Hepatocyte (in vitro differentiated cells): ENCODE measurements around the gene MAPK14. TPM values are rescaled to one million over a fixed set of nuclear protein-coding genes. Genes with fewer than 3 reads are reported as not detected.

Source experiments
- DNase-seq: peaks from one replicate; pipeline ENCODE4 v3.0.0-alpha.2; 2016; ENCODE audit warnings: low spot score
- H2AFZ ChIP-seq: fragments of 200-600 bp; sonication (generic); 2 replicates; pipeline ENCODE4 v1.6.0; 2016; ENCODE audit warnings: antibody characterized with exemption, mild to moderate bottlenecking
- H3K27ac ChIP-seq: fragments of 200-600 bp; sonication (generic); 2 replicates; pipeline ENCODE4 v1.5.1; 2016; ENCODE audit warnings: mild to moderate bottlenecking
- H3K27me3 ChIP-seq: fragments of 200-600 bp; sonication (generic); 2 replicates; pipeline ENCODE4 v1.6.1; 2016
- H3K36me3 ChIP-seq: fragments of 200-600 bp; sonication (generic); replicated peaks from 2 replicates; pipeline ENCODE4 v1.5.1; 2016; ENCODE audit warnings: low read depth; ENCODE audit not compliant: insufficient read depth
- H3K4me1 ChIP-seq: fragments of 200-600 bp; sonication (generic); 2 replicates; pipeline ENCODE4 v1.5.1; 2016; ENCODE audit warnings: mild to moderate bottlenecking, moderate library complexity; ENCODE audit not compliant: insufficient read depth
- H3K4me2 ChIP-seq: fragments of 200-600 bp; sonication (generic); 2 replicates; pipeline ENCODE4 v1.6.0; 2016
- H3K4me3 ChIP-seq: fragments of 200-600 bp; sonication (generic); 2 replicates; pipeline ENCODE4 v1.5.1; 2016; ENCODE audit warnings: mild to moderate bottlenecking
- H3K79me2 ChIP-seq: fragments of 200-600 bp; sonication (generic); 2 replicates; pipeline ENCODE4 v1.6.0; 2017; ENCODE audit warnings: mild to moderate bottlenecking
- H3K9me2 ChIP-seq: fragments of 200-600 bp; sonication (generic); replicated peaks from 2 replicates; pipeline ENCODE4 v1.6.0; 2017; ENCODE audit warnings: mild to moderate bottlenecking; ENCODE audit not compliant: insufficient read depth
- H3K9me3 ChIP-seq: fragments of 200-600 bp; sonication (generic); 2 replicates; pipeline ENCODE4 v1.5.1; 2016; ENCODE audit warnings: low read depth, mild to moderate bottlenecking
- H4K20me1 ChIP-seq: fragments of 200-600 bp; sonication (generic); 2 replicates; pipeline ENCODE4 v1.6.0; 2016; ENCODE audit warnings: mild to moderate bottlenecking; ENCODE audit not compliant: insufficient read depth, poor library complexity, severe bottlenecking
- EZH2 ChIP-seq: fragments of 200-600 bp; sonication (generic); IDR thresholded peaks from 2 replicates; pipeline ENCODE4 v1.6.1; 2016; ENCODE audit warnings: antibody characterized with exemption, mild to moderate bottlenecking, borderline replicate concordance
- EZH2phosphoT487 ChIP-seq: fragments of 200-600 bp; sonication (generic); IDR thresholded peaks from one replicate; pipeline ENCODE4 v1.6.1; 2018; ENCODE audit warnings: antibody characterized with exemption, mild to moderate bottlenecking, low read depth, moderate library complexity; ENCODE audit not compliant: unreplicated experiment, severe bottlenecking
- WGBS: methylation state at CpG from one replicate; pipeline ENCODE4 v1.1.6; 2016; ENCODE audit warnings: low lambda C conversion rate; ENCODE audit errors: missing lambda C conversion rate; 5-methylcytosine and 5-hydroxymethylcytosine counted together
- polyA plus RNA-seq: library from polyadenylated mRNA; unstranded; fragments of >200 nt; fragmentation: Nextera tagmentation; extraction: Ambion mirVana; gene quantifications from 2 replicates; pipeline ENCODE4 v1.2.1, GENCODE V29; 2016
- total RNA-seq: library from RNA; depleted of rRNA; stranded (reverse); fragments of >200 nt; gene quantifications from 2 replicates; pipeline ENCODE4 v1.2.3, GENCODE V29; 2014
- TF ChIP-seq, protein P1 (sequence below): fragments of 200-600 bp; sonication (generic); IDR thresholded peaks from 2 replicates; pipeline ENCODE4 v1.5.1; 2016; ENCODE audit warnings: antibody characterized with exemption, mild to moderate bottlenecking; ENCODE audit not compliant: poor library complexity

MAPK14 gene
- total and polyA plus RNA-seq, 2 experiments from 2014 or later: 46.8 to 86.5 TPM

DNA sequence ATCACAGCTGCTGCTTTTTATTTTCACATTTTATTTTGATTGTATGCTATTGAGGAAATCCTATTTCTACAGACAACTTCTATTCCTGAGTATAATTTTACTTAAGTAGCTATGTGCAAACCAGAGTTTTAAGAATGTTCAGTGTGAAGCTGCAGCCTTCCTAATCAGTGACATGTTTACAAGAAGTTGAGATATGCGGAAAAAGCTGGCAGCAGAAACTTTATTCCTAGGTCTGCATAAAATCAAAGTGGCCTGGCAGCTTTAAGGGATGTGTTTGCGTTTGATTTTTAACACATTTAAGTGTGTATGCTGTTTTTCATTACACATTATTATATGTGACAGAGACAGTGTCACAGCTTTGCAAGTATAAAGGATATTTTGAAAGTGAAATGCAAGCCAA, 26.3 kb downstream of the MAPK14 start:
- Histone ChIP-seq H3K4me1 (peaks cover 11% of the 10 kb centered on the region), H3K9me3 (no peaks in the 10 kb centered on the region), H3K4me2 (peak overlapping the region; percentile 31), H4K20me1 (peaks cover 59% of the 10 kb centered on the region), H3K36me3 (no peaks in the 10 kb centered on the region), H3K9me2 (no peaks in the 10 kb centered on the region), H3K27ac (no peak overlapping the region), H3K27me3 (no peaks in the 10 kb centered on the region), H3K79me2 (peaks cover 96% of the 10 kb centered on the region), H3K4me3 (no peak overlapping the region), H2AFZ (no peak overlapping the region)
- no peak for DNase-seq
- TF ChIP-seq EZH2 (no peak), EZH2phosphoT487 (no peak)
- TF ChIP-seq, protein P1, sequence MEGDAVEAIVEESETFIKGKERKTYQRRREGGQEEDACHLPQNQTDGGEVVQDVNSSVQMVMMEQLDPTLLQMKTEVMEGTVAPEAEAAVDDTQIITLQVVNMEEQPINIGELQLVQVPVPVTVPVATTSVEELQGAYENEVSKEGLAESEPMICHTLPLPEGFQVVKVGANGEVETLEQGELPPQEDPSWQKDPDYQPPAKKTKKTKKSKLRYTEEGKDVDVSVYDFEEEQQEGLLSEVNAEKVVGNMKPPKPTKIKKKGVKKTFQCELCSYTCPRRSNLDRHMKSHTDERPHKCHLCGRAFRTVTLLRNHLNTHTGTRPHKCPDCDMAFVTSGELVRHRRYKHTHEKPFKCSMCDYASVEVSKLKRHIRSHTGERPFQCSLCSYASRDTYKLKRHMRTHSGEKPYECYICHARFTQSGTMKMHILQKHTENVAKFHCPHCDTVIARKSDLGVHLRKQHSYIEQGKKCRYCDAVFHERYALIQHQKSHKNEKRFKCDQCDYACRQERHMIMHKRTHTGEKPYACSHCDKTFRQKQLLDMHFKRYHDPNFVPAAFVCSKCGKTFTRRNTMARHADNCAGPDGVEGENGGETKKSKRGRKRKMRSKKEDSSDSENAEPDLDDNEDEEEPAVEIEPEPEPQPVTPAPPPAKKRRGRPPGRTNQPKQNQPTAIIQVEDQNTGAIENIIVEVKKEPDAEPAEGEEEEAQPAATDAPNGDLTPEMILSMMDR: no peak
- WGBS: 42% methylated on average over 2 of the region's 2 CpGs

DNA sequence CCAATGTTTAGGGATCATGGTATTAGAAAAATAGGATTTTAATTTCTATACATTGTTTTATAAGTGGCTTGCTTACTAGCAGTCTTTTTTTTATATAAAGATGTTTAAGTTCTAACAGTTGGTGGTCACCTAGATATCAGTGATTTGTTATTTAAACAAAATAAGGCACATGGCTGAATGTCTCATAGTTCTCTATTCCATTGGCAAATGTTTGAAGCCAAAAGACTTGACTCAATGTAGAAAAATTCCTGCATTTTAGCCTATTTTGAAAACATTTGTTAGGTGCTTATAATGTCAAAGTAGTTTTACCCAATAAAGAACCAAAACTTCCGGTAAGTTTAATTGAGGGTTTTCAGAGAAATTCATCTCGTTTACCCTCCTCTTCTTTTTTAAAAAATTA, 26.8 kb downstream of the MAPK14 start:
- H3K4me1 ChIP-seq: peaks cover 11% of the 10 kb centered on the region
- 66% methylated on average over 2 of the region's 2 CpGs for WGBS
- H3K36me3 ChIP-seq: no peaks in the 10 kb centered on the region
- no peak overlapping the region for H3K4me2 ChIP-seq
- H3K27ac ChIP-seq: no peak overlapping the region
- peaks cover 54% of the 10 kb centered on the region for H4K20me1 ChIP-seq
- TF ChIP-seq EZH2phosphoT487 (no peak), EZH2 (no peak)
- TF ChIP-seq, protein P1: no peak
- H2AFZ ChIP-seq: no peak overlapping the region
- peaks cover 96% of the 10 kb centered on the region for H3K79me2 ChIP-seq
- no peaks in the 10 kb centered on the region for H3K9me3 ChIP-seq
- H3K27me3 ChIP-seq: no peaks in the 10 kb centered on the region
- DNase-seq: no peak
- no peak overlapping the region for H3K4me3 ChIP-seq
- no peaks in the 10 kb centered on the region for H3K9me2 ChIP-seq

DNA sequence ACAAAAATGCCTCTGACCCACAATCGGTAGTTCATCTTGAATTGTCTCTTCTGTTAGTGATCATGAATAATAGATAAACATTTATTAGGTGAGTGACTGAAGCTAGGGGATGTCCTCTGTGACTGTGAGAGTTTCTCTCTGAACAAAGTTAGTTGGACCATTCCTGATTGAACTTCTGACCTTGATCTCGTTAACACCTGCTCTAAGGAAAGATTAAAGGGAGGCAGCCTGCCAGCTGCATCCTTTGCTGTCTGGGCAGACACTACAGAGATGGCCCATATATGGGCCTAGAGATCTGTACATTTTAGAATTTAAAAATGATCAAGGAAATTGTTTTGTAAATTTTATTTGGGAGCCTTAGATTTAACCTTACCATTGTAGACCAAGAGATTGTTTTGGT, 27.3 kb downstream of the MAPK14 start:
- H3K79me2 ChIP-seq: peaks cover 96% of the 10 kb centered on the region

More for the DNA sequence above, 27.3 kb downstream of the MAPK14 start:
- H3K9me2 ChIP-seq: no peaks in the 10 kb centered on the region
- DNase-seq: no peak
- H3K36me3 ChIP-seq: no peaks in the 10 kb centered on the region
- H3K4me1 ChIP-seq: peaks cover 11% of the 10 kb centered on the region
- 56% methylated on average over 2 of the region's 2 CpGs for WGBS
- no peak overlapping the region for H3K27ac ChIP-seq
- H3K4me3 ChIP-seq: no peak overlapping the region
- no peak overlapping the region for H3K4me2 ChIP-seq
- peaks cover 48% of the 10 kb centered on the region for H4K20me1 ChIP-seq
- H3K9me3 ChIP-seq: no peaks in the 10 kb centered on the region
- no peak overlapping the region for H2AFZ ChIP-seq
- H3K27me3 ChIP-seq: no peaks in the 10 kb centered on the region
- TF ChIP-seq EZH2 (no peak), EZH2phosphoT487 (no peak)
- TF ChIP-seq, protein P1: no peak
